ENCODE results near the gene APOBEC3F.
"Not testable (repeated sequence)": the region's sequence is repeated elsewhere in the genome, so short reads cannot be mapped to it uniquely, and the experiment has no call there.

APOBEC3F gene

GRCh38 chr22:39028281-39028680 lies 12.4 kb upstream of the APOBEC3F start:
- no peak for DNase-seq

- DNase-seq = no peak
Measured at GRCh38 chr22:39029227-39029626, 11.4 kb upstream of the APOBEC3F start.

- no peak for DNase-seq
Measured at GRCh38 chr22:39030705-39031104, 10.0 kb upstream of the APOBEC3F start.

GRCh38 chr22:39031434-39032295 lies 9.0 kb upstream of the APOBEC3F start:
- not testable (repeated sequence) for DNase-seq

GRCh38 chr22:39037071-39037470 lies 3.6 kb upstream of the APOBEC3F start:
- DNase-seq = not testable (repeated sequence)

- no peak for DNase-seq
Measured at GRCh38 chr22:39039306-39040126, 1.1 kb upstream of the APOBEC3F start.

- DNase-seq = not testable (repeated sequence)
Measured at GRCh38 chr22:39040155-39040537, 518 bp upstream of the APOBEC3F start.

GRCh38 chr22:39041908-39042307 lies 1.2 kb downstream of the APOBEC3F start:
- DNase-seq = no peak

GRCh38 chr22:39043063-39043462 lies 2.4 kb downstream of the APOBEC3F start:
- not testable (repeated sequence) for DNase-seq

GRCh38 chr22:39045136-39045535 lies 4.5 kb downstream of the APOBEC3F start:
- not testable (repeated sequence) for DNase-seq

GRCh38 chr22:39049486-39049885 lies 8.8 kb downstream of the APOBEC3F start:
- not testable (repeated sequence) for DNase-seq

- not testable (repeated sequence) for DNase-seq
Measured at GRCh38 chr22:39051844-39052495, 11.3 kb downstream of the APOBEC3F start.

GRCh38 chr22:39055658-39056057 lies 15.0 kb downstream of the APOBEC3F start:
- DNase-seq = no peak

- not testable (repeated sequence) for DNase-seq
Measured at GRCh38 chr22:39061290-39061689, 20.6 kb downstream of the APOBEC3F start.

- peak; percentile 24 for DNase-seq
Measured at GRCh38 chr22:39061951-39062350, 21.3 kb downstream of the APOBEC3F start.

- not testable (repeated sequence) for DNase-seq
Measured at GRCh38 chr22:39063904-39064303, 23.2 kb downstream of the APOBEC3F start.

GRCh38 chr22:39066442-39067276 lies 26.0 kb downstream of the APOBEC3F start:
- DNase-seq = not testable (repeated sequence)

GRCh38 chr22:39068033-39068785 lies 27.5 kb downstream of the APOBEC3F start:
- DNase-seq = no peak

GRCh38 chr22:39070186-39070585 lies 29.5 kb downstream of the APOBEC3F start:
- no peak for DNase-seq

- DNase-seq = not testable (repeated sequence)
Measured at GRCh38 chr22:39072581-39072981, 31.9 kb downstream of the APOBEC3F start.

GRCh38 chr22:39073981-39074380 lies 33.3 kb downstream of the APOBEC3F start:
- no peak for DNase-seq

Measured in fibroblast of skin of right biceps (primary cell).